ENCODE results near the gene COBL. TPM values are rescaled to one million over a fixed set of nuclear protein-coding genes. Genes with fewer than 3 reads are reported as not detected.

The COBL gene
- total RNA-seq, 1 donor from 2014 or later: 38.3 TPM

GRCh38 chr7:51235593-51236313 is 80.9 kb downstream of the COBL start:
- DNase-seq (ENCODE audit: low spot score) (no peak), ATAC-seq (no peak)

GRCh38 chr7:51234609-51235308 is 81.8 kb downstream of the COBL start:
- DNase-seq (ENCODE audit: low spot score) (peak; percentile 31), ATAC-seq (peak; percentile 71)

DNA sequence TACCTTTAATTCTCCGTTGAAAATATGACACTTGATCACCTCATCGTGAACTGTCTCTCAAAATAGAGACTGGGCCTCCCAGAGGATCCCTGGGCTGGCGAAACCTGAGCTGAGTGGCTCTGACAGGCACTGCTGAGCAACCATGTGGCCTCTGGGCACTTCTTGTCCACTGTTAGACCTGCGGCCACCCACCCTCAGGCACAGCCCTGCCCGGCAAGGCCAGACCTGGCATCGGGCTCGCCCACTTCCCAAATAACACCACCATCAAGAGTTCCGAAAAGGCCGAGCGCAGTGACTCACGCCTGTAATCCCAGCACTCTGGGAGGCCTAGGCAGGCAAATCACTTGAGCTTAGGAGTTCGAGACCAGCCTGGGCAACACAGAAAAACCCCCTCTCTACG is 82.5 kb downstream of the COBL start:
- DNase-seq (ENCODE audit: low spot score) (peak; percentile 34), ATAC-seq (no peak)

DNA sequence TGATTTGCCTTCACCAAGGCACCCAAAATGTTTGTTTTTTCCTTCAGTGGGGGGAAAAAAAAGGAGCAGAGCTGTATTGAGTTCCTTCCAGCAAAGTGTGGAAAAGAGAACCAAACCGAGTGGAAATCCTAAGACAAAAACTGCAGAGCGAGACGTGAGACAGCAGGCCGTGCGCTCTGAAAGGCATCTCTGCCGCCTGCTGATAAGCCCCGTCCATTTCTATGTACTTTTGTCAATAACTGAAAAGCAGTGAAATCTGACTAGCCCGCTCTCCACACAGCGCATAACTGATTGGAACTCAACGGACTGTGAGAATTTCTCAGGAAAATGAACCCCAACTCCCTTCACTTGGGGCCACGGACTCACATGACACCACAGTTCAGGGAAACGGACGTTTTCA is 83.2 kb downstream of the COBL start:
- DNase-seq (ENCODE audit: low spot score) (peak; percentile 30), ATAC-seq (no peak)

- DNase-seq (ENCODE audit: low spot score): no peak
- ATAC-seq: no peak
Measured at GRCh38 chr7:51230723-51231122, 85.9 kb downstream of the COBL start.

DNA sequence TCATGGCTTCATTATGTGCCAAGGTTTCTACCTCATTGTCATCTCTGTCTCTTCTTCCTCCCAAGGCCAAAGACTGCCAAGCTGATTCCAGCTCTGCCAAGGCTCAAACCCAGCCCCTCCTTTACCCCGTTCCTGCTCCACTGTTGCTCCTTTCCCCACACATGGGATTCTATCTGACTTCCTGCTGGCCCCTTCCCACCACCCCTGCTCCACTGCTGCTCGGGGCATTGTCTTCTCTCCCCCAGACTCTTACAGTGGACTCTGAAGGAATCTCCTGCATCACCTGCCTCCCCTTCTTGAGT is 86.3 kb downstream of the COBL start:
- DNase-seq (ENCODE audit: low spot score) (no peak), ATAC-seq (no peak)

DNA sequence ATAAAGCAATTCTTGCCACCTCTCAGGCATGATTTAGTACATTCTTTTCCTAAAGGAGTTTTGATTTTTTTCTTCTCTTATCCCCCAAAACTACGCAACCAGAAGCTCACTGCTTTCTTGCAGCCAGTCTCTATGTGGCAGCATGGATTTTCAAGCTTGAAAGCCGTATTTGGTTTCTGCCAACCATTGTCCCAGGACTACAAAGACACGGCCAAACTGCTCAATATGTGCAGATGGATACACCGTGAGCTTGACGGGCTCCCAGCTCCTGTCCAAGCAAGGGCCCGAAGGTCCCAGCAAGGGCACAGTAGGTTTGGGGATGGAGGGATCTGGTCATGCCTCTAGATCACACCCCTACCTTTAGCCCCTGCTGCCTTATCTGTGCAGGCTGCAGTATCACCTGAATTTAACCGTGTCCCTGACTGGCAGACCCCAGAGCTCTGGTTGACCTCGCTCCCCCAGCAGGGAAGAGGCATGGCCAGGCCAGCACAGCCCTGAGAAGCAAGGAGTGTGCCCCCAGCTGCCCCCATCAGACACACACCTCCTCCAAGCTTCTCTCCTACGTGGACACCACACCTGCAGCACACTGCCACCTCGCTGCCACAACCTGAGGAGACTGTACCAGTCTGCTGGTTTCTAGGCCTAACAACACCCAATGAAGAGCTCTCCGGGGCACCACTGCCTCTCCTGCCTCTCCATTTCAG is 86.8 kb downstream of the COBL start:
- peak; percentile 35 for DNase-seq (ENCODE audit: low spot score)
- no peak for ATAC-seq

DNA sequence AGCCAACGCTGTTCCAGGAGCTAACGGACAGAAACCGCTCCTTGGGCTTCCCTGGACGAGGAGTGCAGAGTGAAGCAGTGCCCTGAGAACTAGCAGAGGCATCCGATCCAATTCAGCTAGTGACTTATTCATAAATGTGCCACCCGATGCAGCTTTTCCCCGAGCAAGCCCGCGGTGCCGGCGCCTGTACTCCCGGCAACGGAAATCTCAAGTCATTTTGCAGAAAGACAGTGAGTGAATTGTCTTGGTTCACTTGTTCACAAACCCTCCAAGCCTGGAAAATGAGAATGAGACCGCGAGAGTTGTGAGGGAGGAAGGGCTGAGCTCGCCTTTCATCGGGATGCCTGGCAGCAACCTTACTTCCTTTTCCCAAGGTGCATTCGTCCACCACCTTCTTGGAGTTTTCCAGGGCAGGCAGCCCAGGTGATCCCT is 87.5 kb downstream of the COBL start:
- DNase-seq (ENCODE audit: low spot score) (peak; percentile 37), ATAC-seq (no peak)

GRCh38 chr7:51228386-51228958 is 88.1 kb downstream of the COBL start:
- peak; percentile 78 for ATAC-seq

DNA sequence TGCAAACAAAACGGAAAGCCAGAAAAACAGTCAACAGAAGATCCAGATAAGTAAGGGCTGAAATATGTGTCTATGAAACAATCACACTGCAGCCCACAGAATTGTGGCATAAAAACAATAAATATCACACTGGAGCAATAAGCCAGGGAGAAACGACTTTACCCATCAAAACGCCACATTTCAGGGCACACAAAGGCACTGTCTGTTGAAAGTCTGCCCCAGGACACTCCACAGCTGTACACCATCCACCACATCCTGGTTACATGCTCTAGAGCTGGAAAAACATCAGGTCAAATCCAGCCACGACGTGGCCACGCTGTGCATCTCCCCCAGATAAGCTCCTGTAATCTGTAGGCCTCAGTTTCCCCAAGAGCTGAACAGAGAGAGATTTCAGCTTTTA is 88.7 kb downstream of the COBL start:
- DNase-seq (ENCODE audit: low spot score) (no peak), ATAC-seq (no peak)

More at GRCh38 chr7:51228386-51228958, 88.1 kb downstream of the COBL start:
- peak; percentile 44 for DNase-seq (ENCODE audit: low spot score)

DNA sequence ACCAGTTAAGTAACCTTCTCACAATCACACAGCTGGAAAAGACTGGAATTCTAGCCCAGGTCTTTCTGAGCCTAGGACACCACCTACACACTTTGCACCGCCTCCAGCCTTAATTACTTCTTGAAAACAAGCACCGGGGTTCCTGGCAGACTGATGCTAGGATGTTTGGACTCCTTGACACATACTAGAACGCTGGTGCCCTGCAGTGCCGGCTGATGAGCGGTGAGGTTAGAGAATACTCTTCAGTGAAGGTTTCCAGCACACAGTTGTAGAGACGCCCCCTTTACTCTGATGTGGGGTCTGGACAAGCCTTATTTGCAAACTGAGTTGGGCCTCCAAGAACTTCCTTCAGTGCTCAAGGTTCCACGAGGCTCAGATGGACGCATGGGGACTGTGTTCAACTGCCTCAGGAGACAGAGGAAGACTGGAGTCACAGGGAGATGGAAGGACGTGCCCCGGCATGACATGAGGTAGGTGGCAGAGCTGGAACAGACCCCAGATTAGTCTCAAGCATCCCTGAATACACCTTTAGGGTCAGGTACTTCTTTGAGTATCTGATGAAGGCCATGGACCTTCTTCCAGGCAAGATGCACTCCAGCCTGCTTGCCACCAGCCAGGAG is 89.6 kb downstream of the COBL start:
- DNase-seq (ENCODE audit: low spot score): no peak
- no peak for ATAC-seq

GRCh38 chr7:51226063-51226755 is 90.4 kb downstream of the COBL start:
- ATAC-seq: no peak
- DNase-seq (ENCODE audit: low spot score): no peak

DNA sequence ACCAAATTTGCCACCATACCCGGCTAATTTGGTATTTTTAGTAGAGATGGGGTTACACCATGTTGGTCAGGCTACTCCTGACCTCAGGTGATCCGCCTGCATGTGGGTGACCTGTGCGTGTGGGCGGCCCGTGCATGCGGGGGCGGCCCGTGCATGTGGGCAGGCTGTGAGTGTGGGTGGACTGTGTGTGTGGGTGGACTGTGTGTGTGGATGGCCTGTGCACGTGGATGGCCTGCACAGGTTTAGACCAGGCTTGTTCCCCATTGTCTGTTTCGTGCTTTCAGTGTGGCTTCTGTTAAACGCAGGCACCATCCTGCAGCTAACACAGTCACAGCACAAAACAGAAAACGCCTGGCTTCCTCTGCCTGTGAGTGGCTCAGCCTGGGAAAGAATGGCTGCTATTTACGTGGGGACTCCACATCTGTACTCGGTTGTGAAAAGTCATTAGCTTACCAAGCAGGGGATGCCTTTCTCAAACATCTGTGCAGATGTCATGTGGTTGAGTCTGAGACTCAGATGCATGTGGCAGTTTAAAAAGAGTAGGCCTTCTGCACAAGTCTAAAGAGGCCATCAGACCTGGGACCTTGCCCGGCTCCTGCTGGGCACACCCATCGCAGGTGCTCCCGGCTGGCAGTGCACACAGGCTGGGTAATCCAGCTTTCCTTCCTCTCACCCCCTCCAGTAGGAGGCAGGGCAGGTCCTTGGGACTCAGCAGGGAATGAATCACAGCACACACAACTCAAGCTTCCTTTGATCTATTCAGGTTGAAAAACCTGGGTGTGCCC is 91.6 kb downstream of the COBL start:
- peak; percentile 59 for DNase-seq (ENCODE audit: low spot score)
- peak; percentile 84 for ATAC-seq

DNA sequence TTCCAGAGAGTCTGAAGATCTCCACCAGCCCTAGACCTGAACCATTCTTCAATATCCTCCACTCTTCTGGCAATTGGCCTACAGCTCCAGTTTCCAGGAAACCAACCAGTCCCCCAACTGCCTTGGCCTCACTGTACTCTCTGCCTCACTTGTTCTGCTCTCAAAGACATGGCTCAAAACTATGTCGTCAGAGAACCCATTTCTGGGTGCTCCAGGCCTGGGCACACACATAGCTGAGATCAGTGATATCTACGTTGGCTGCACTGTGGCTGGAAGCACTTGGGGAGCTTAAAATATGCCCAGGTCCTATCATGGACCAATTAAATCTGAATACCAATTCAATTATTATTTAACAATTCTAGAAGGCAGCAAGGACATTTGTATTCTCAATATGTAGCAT is 93.1 kb downstream of the COBL start:
- DNase-seq (ENCODE audit: low spot score): peak; percentile 31
- ATAC-seq: no peak

- ATAC-seq (peak; percentile 33), DNase-seq (ENCODE audit: low spot score) (peak; percentile 35)
Measured at GRCh38 chr7:51222916-51223315, 93.7 kb downstream of the COBL start.

- ATAC-seq: no peak
- DNase-seq (ENCODE audit: low spot score): no peak
Measured at GRCh38 chr7:51220226-51220625, 96.4 kb downstream of the COBL start.

- DNase-seq (ENCODE audit: low spot score) (peak; percentile 38), ATAC-seq (no peak)
Measured at GRCh38 chr7:51219261-51219988, 97.2 kb downstream of the COBL start.

- ATAC-seq (no peak), DNase-seq (ENCODE audit: low spot score) (no peak)
Measured at GRCh38 chr7:51217804-51218203, 98.8 kb downstream of the COBL start.

GRCh38 chr7:51214098-51214497 is 102.5 kb downstream of the COBL start:
- no peak for DNase-seq (ENCODE audit: low spot score)
- no peak for ATAC-seq

Data from left lobe of liver (tissue), 2 donors.